Measurements from ENCODE around the gene CXCL13.
"Not testable (repeated sequence)": the region's sequence is repeated elsewhere in the genome, so short reads cannot be mapped to it uniquely, and the experiment has no call there.

DNA sequence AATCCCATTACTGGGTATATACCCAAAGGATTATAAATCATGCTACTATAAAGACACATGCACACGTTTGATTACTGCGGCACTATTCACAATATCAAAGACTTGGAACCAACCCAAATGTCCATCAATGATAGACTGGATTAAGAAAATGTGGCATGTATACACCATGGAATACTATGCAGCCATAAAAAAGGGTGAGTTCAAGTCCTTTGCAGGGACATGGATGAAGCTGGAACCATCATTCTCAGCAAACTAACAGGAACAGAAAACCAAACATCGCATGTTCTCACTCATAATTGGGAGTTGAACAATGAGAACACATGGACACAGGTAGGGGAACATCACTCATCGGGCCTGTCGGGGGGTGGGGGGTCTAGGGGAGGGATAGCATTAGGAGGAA is 54.7 kb downstream of the CXCL13 start:
- TF ChIP-seq, protein P1, sequence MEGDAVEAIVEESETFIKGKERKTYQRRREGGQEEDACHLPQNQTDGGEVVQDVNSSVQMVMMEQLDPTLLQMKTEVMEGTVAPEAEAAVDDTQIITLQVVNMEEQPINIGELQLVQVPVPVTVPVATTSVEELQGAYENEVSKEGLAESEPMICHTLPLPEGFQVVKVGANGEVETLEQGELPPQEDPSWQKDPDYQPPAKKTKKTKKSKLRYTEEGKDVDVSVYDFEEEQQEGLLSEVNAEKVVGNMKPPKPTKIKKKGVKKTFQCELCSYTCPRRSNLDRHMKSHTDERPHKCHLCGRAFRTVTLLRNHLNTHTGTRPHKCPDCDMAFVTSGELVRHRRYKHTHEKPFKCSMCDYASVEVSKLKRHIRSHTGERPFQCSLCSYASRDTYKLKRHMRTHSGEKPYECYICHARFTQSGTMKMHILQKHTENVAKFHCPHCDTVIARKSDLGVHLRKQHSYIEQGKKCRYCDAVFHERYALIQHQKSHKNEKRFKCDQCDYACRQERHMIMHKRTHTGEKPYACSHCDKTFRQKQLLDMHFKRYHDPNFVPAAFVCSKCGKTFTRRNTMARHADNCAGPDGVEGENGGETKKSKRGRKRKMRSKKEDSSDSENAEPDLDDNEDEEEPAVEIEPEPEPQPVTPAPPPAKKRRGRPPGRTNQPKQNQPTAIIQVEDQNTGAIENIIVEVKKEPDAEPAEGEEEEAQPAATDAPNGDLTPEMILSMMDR (conservative IDR thresholded peaks at IDR 0.05 in 1 of 2, IDR thresholded peaks at IDR 0.05 in 1 of 2; ENCODE audit: extremely low read depth in 1 of 2, insufficient read depth in 1 of 2, low read depth in 1 of 2, low read length in 2 of 2): not testable (repeated sequence)
- not testable (repeated sequence) for TF ChIP-seq EZH2 (IDR thresholded peaks at IDR 0.05; ENCODE audit: borderline replicate concordance, low read length)
